Suprapubic skin (tissue), 4 donors: ENCODE measurements around the gene PIK3R5.

Source experiments
- EP300 ChIP-seq: sonication (generic); formaldehyde crosslinking; IDR thresholded peaks from one replicate; pipeline ENCODE4 v1.6.1; 2017; ENCODE audit warnings: antibody characterized with exemption
- POLR2A ChIP-seq, 2 donors: fragments of 450-650 bp; IDR thresholded peaks; one replicate each; pipeline ENCODE4 v1.6.1; 2017; ENCODE audit warnings: antibody characterized with exemption in 2 of 2, mild to moderate bottlenecking in 2 of 2, moderate library complexity in 2 of 2
- POLR2AphosphoS5 ChIP-seq, 3 donors: sonication (generic); formaldehyde crosslinking; IDR thresholded peaks; one replicate each; pipeline ENCODE4 v1.6.1; 2017; ENCODE audit warnings: antibody characterized with exemption in 3 of 3
- TF ChIP-seq, protein P1 (sequence below), 2 donors: fragments of 200-600 bp in 1 of 2; fragments of 450-650 bp in 1 of 2; sonication (generic) in 1 of 2; IDR thresholded peaks; one replicate each; pipeline ENCODE4 v1.5.1; 2016 to 2019; ENCODE audit warnings: antibody characterized with exemption in 2 of 2, mild to moderate bottlenecking in 1 of 2, moderate library complexity in 1 of 2

DNA sequence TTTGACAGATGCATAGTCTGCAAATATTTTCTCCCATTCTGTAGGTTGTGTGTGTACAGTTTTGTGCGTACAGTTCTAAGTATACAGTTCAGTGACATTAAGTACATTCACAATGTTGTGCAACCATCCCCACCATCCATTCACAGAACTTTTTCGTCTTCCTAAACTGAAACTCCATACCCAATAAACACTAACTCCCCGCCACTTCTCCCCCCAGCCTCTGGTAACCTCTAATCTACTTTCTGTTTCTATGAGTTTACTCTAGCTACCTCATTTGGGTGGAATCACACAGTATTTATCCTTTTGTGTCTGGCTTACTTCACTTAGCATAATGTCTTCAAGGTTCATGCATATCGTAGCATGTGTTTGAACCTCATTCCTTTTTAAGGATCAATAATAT is 14.3 kb downstream of the PIK3R5 start:
- TF ChIP-seq, protein P1, sequence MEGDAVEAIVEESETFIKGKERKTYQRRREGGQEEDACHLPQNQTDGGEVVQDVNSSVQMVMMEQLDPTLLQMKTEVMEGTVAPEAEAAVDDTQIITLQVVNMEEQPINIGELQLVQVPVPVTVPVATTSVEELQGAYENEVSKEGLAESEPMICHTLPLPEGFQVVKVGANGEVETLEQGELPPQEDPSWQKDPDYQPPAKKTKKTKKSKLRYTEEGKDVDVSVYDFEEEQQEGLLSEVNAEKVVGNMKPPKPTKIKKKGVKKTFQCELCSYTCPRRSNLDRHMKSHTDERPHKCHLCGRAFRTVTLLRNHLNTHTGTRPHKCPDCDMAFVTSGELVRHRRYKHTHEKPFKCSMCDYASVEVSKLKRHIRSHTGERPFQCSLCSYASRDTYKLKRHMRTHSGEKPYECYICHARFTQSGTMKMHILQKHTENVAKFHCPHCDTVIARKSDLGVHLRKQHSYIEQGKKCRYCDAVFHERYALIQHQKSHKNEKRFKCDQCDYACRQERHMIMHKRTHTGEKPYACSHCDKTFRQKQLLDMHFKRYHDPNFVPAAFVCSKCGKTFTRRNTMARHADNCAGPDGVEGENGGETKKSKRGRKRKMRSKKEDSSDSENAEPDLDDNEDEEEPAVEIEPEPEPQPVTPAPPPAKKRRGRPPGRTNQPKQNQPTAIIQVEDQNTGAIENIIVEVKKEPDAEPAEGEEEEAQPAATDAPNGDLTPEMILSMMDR (IDR thresholded peaks at IDR 0.05), result no peak
- TF ChIP-seq POLR2A (IDR thresholded peaks at IDR 0.05), result no peak
- TF ChIP-seq POLR2AphosphoS5 (IDR thresholded peaks at IDR 0.05), result no peak
- no peak for TF ChIP-seq EP300
